ENCODE measurements around the gene CRB3.

Gene CRB3

DNA sequence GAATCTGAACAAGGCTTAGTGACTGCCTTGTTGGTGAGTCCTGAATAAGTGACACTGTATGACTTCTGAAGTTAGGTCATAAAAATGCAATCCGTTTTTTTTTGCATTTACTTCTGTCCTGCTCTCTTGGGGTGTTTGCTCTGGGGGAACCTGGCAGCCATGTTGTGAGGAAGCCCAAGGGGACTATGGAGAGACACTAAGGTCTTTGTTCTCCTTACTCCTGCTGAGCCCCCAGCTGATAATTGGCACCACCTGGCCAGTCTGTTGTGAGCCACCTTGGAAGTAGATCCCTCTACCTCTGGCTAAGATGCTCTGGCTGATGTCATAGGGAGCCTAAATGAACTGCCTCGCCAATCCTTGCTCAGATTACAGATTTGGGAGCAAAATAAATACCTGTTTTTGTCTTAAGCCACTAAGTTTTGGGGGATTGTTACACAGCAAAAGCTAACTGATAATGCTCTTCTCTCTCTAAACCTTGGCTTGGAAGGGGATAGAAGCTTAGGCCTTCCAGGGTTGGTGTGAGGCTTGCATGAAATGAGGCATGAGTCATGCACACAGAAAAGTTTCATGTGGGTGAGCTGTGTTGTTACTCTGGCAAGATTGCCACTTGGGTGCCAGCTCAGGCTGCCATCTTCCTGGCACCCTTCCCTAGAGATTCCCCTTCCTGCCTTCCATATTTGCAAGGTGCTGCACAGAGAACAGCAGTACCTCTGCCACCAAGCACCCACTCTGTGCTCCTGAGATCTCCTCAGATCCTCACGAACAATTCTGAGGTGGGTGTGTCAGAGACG lies 27.9 kb downstream of the CRB3 start:
- H3K27ac Mint-ChIP-seq: no peak overlapping the region
- no peaks in the 10 kb centered on the region for H3K4me1 Mint-ChIP-seq
- DNase-seq: no peak
- peaks cover 10% of the 10 kb centered on the region for H3K9me3 Mint-ChIP-seq
- H3K4me3 Mint-ChIP-seq: no peak overlapping the region
- peaks cover 24% of the 10 kb centered on the region for H3K27me3 Mint-ChIP-seq (ENCODE audit: low read depth, poor library complexity)
- TF ChIP-seq, protein P1, sequence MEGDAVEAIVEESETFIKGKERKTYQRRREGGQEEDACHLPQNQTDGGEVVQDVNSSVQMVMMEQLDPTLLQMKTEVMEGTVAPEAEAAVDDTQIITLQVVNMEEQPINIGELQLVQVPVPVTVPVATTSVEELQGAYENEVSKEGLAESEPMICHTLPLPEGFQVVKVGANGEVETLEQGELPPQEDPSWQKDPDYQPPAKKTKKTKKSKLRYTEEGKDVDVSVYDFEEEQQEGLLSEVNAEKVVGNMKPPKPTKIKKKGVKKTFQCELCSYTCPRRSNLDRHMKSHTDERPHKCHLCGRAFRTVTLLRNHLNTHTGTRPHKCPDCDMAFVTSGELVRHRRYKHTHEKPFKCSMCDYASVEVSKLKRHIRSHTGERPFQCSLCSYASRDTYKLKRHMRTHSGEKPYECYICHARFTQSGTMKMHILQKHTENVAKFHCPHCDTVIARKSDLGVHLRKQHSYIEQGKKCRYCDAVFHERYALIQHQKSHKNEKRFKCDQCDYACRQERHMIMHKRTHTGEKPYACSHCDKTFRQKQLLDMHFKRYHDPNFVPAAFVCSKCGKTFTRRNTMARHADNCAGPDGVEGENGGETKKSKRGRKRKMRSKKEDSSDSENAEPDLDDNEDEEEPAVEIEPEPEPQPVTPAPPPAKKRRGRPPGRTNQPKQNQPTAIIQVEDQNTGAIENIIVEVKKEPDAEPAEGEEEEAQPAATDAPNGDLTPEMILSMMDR (IDR thresholded peaks at IDR 0.05): no peak
- H3K36me3 Mint-ChIP-seq (ENCODE audit: low read depth): no peaks in the 10 kb centered on the region

DNA sequence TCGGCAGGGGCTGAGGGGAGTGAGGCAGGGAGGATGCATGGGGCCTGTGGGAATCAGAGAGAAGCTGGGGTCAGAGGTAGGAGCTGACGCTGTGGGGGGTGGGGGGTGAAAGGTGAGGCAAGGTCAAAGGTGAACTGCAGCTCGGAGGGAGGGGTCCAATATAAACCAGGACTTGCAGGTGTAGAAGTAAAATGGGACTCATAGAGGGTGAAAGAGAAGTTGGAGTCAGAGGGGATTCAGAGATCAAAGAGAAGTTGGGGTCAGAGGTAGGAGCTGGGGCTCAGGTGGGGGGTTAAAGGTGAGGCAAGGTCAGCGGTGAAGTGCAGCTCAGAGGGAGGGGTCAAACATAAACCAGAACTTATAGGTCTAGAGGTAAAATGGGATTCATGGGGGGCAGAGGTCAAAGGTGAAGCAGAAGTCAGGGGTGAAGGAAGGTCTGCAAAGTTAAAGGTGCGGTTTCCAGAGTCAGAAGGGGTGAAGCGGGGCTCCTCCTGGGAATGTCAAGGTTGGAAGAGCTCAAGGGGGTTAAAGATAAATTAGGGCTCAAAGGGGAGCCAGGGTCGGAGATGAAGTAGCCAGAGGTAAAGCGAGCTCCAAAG lies 30.5 kb downstream of the CRB3 start:
- Mint-ChIP-seq H3K27me3 (ENCODE audit: low read depth, poor library complexity) (peaks cover 35% of the 10 kb centered on the region), H3K4me1 (no peaks in the 10 kb centered on the region), H3K4me3 (no peak overlapping the region)

DNA sequence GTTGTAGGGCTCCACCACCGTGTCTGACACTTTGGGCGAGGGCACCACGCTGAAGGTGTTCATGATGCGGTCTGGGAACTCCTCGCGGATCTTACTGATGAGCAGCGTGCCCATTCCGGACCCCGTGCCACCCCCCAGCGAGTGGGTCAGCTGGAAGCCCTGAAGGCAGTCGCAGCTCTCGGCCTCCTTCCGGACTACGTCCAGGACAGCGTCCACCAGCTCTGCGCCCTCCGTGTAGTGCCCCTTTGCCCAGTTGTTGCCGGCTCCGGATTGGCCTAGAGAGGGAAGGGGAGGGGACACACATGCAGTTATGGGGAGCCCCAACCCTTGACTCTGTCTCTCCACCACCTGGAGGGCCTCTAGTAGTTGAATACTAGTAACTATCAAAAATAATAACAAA lies 31.9 kb downstream of the CRB3 start:
- H3K36me3 Mint-ChIP-seq (ENCODE audit: low read depth): no peaks in the 10 kb centered on the region
- H3K27me3 Mint-ChIP-seq (ENCODE audit: low read depth, poor library complexity): peaks cover 48% of the 10 kb centered on the region
- no peak for DNase-seq
- TF ChIP-seq, protein P1 (IDR thresholded peaks at IDR 0.05): no peak
- H3K27ac Mint-ChIP-seq: no peak overlapping the region
- H3K9me3 Mint-ChIP-seq: peaks cover 10% of the 10 kb centered on the region
- no peaks in the 10 kb centered on the region for H3K4me1 Mint-ChIP-seq
- no peak overlapping the region for H3K4me3 Mint-ChIP-seq

More for the DNA sequence above, 30.5 kb downstream of the CRB3 start:
- TF ChIP-seq, protein P1 (IDR thresholded peaks at IDR 0.05): no peak
- Mint-ChIP-seq H3K27ac (no peak overlapping the region), H3K36me3 (ENCODE audit: low read depth) (no peaks in the 10 kb centered on the region), H3K9me3 (peaks cover 10% of the 10 kb centered on the region)
- DNase-seq: no peak

DNA sequence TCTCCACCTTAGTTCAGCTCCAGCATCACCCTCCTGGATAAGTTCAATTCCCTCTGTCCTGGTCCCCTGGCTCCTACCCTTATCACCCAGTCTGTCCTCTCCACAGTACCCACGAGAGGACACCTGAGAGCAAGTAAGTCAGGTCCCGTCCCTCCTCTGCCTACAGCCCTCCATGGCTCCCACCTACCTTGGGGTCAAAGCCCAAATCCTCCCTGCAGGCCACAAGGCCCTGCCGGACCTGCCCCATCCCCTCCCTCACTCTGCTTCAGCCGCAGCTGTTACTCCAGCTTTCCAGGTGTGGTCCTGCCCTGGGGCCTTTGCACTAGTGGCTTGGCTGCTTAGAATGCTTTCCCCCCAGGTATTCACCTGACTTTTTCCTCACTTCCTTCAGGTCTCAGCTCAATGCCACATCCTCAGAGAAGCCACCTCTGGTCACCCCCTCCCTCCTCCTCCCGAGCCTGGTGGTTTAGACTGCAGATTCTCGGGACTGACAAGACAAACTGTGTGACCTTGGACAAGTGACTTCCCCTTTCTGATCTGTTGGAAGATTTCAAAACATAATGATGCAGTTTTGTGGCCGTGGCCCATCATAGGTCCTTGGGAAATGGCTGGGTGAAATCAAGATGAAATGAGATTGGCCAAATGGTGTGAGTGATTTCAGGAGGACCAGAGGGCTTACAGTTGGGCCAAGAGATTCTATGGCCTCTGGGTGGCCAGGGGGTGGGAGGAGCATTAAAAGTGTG lies 34.4 kb downstream of the CRB3 start:
- Mint-ChIP-seq H3K4me1 (peaks cover 6% of the 10 kb centered on the region), H3K27ac (no peak overlapping the region), H3K4me3 (no peak overlapping the region), H3K36me3 (ENCODE audit: low read depth) (no peaks in the 10 kb centered on the region), H3K9me3 (no peaks in the 10 kb centered on the region), H3K27me3 (ENCODE audit: low read depth, poor library complexity) (peaks cover 62% of the 10 kb centered on the region)
- TF ChIP-seq, protein P1 (IDR thresholded peaks at IDR 0.05): no peak
- no peak for DNase-seq

DNA sequence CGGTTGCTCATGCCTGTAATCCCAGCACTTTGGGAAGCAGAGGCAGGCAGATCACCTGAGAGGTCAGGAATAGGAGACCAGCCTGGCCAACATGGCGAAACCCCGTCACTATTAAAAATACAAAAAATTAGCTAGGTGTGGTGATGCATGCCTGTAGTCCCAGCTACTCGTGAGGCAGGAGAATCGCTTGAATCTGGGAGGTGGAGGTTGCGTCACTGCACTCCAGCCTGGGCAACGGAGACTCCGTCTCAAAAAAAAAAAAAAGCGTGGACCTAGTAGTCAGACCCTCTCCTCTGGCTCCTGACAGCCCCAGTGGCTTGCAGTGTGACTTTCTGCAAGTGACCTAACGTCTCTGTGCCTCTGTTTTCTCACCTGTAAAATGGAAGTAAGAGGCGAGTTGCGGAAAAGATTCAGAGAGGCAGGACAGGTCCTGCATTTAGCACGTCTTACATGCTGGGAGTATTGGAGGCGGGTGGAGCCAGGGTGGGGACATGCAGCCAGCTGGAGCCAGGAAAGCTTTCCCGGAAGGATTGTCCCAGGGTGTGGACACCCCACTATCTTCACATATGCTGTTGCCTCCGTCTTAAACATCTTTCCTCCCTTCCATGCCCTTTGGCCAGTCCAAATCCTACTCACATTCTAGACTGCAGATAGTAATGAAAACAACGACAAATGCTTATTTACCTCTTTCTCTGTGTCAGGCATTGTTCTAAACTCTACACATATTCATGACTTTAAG lies 35.1 kb downstream of the CRB3 start:
- Mint-ChIP-seq H3K27me3 (ENCODE audit: low read depth, poor library complexity) (peaks cover 68% of the 10 kb centered on the region), H3K4me3 (no peak overlapping the region), H3K4me1 (peaks cover 9% of the 10 kb centered on the region), H3K36me3 (ENCODE audit: low read depth) (no peaks in the 10 kb centered on the region), H3K9me3 (no peaks in the 10 kb centered on the region), H3K27ac (no peak overlapping the region)
- TF ChIP-seq, protein P1 (IDR thresholded peaks at IDR 0.05): no peak
- DNase-seq: no peak

Data from nephron progenitor cell (in vitro differentiated cells).